ENCODE results near the gene SREBF2. TPM values are rescaled to one million over a fixed set of nuclear protein-coding genes. Genes with fewer than 3 reads are reported as not detected.
"Not testable (repeated sequence)": the region's sequence is repeated elsewhere in the genome, so short reads cannot be mapped to it uniquely, and the experiment has no call there.

Gene SREBF2
- total RNA-seq, 6 experiments from 2014 or later = 29.3 to 42.1 (median 37.6) TPM

DNA sequence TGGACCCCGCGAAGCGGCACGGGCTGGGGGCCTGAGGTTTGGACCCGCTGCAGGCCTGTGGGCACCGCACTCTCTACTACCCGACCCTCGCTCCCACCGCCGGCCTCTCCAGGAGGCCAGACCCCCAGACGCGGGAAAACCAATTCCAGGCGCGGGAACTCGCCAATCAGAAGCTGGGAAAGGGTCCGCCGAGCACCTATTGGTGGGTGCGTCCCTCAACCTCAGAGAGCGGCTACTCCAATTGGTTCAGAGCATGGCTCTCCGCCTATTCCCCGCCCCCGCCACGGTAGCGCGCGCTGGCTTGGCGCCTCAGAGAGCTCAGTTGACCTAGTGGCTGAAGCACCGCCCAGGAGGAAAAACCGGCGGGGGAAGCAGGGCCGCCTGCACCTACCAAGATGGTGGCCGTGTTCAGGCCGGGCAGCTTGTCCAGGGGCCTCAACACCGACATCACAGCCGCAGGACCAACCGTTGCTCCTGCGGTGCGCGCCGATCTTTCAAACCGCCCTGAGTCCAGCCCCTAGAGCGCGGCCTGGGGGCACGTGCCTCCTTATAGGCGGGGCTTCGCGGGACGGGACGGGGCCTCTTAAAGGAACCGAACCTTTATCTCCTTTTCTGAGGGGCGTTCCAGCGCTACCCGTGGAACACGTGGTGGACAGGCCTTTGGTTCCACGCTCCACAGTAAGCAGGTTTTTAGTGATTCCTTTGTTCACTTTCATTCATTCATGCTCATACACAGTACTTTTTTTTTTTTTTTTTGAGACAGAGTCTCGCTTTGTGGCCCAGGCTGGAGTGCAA, 113.9 kb downstream of the SREBF2 start, which contains the start of gene CENPM:
TSS of gene CENPM (minus strand) at position 524 of the 795 bp plus-strand sequence. CDS start at position 448, 76 bp downstream.
- Mint-ChIP-seq H3K36me3 (ENCODE audit: low read depth) (peaks cover 9% of the 10 kb centered on the region; the same call in 1 of the 2 replicates), H3K27ac (peak within 1 kb of the TSS; percentile 88), H3K4me1 (ENCODE audit: low read depth) (peaks cover 32% of the 10 kb centered on the region), H3K27me3 (ENCODE audit: insufficient read depth) (peaks cover 2% of the 10 kb centered on the region), H3K9me3 (no peaks in the 10 kb centered on the region), H3K4me3 (peak within 1 kb of the TSS; percentile 94)
- DNase-seq = peak; percentile 90
- TF ChIP-seq, protein P1, sequence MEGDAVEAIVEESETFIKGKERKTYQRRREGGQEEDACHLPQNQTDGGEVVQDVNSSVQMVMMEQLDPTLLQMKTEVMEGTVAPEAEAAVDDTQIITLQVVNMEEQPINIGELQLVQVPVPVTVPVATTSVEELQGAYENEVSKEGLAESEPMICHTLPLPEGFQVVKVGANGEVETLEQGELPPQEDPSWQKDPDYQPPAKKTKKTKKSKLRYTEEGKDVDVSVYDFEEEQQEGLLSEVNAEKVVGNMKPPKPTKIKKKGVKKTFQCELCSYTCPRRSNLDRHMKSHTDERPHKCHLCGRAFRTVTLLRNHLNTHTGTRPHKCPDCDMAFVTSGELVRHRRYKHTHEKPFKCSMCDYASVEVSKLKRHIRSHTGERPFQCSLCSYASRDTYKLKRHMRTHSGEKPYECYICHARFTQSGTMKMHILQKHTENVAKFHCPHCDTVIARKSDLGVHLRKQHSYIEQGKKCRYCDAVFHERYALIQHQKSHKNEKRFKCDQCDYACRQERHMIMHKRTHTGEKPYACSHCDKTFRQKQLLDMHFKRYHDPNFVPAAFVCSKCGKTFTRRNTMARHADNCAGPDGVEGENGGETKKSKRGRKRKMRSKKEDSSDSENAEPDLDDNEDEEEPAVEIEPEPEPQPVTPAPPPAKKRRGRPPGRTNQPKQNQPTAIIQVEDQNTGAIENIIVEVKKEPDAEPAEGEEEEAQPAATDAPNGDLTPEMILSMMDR (IDR thresholded peaks at IDR 0.05) = no peak

DNA sequence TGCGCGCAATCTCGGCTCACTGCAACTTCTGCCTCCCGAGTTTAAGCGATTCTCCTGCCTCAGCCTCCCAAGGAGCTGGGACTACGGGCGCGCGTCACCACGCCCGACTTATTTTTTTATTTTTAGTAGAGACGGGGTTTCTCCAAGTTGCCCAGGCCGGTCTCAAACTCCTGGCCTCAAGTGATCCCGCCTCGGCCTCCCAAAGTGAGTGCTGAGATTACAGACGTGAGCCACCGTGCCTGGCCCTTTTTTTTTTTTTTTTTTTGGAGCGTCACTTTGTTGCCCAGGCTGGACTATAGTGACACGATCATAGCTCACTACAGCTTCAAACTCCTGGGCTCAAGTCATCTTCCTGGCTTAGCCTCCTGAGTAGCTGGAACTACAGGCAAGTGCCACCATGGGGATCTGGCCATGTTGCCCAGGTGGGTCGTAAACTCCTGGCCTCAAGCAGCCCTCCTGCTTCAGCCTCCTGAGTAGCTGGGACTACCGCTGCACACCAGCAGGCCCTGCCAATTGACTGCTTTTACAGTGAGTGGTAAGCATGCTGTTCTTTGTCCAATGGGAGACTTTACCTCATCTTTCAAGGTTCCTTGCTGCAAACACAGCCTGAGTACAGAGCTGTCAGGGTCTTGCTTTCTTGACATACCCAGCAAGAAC, 114.6 kb downstream of the SREBF2 start:
- DNase-seq = no peak
- H3K9me3 Mint-ChIP-seq = no peaks in the 10 kb centered on the region
- peak overlapping the region; percentile 88; the same call in 1 of the 2 replicates for H3K27ac Mint-ChIP-seq
- peak overlapping the region; percentile 94 for H3K4me3 Mint-ChIP-seq
- H3K36me3 Mint-ChIP-seq (ENCODE audit: low read depth) = peaks cover 9% of the 10 kb centered on the region; the same call in 1 of the 2 replicates
- peaks cover 2% of the 10 kb centered on the region for H3K27me3 Mint-ChIP-seq (ENCODE audit: insufficient read depth)
- TF ChIP-seq, protein P1 (IDR thresholded peaks at IDR 0.05) = no peak
- H3K4me1 Mint-ChIP-seq (ENCODE audit: low read depth) = peaks cover 29% of the 10 kb centered on the region

DNA sequence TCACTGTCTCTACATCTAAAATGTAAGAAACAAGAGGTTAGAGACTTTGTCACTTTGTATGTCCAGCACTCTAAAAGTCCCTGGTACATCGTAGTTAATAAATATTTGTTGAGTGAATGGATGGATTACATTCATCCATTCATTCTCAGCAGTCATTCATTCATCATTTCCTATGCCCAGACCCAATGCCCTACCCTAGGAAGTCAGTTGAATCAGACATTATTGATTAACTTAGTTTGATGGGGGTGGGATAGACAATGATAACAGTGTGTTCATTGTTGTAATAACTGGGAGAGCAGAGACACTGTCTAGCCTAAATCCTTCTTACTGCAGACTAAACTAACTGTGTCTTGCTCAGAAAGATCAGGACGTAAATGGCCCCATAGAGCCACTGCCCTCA, 115.2 kb downstream of the SREBF2 start:
- Mint-ChIP-seq H3K27me3 (ENCODE audit: insufficient read depth) (peaks cover 2% of the 10 kb centered on the region), H3K27ac (no peak overlapping the region), H3K4me3 (no peak overlapping the region), H3K9me3 (no peaks in the 10 kb centered on the region), H3K4me1 (ENCODE audit: low read depth) (peaks cover 28% of the 10 kb centered on the region), H3K36me3 (ENCODE audit: low read depth) (peaks cover 9% of the 10 kb centered on the region; the same call in 1 of the 2 replicates)
- TF ChIP-seq, protein P1 (IDR thresholded peaks at IDR 0.05) = no peak
- no peak for DNase-seq

DNA sequence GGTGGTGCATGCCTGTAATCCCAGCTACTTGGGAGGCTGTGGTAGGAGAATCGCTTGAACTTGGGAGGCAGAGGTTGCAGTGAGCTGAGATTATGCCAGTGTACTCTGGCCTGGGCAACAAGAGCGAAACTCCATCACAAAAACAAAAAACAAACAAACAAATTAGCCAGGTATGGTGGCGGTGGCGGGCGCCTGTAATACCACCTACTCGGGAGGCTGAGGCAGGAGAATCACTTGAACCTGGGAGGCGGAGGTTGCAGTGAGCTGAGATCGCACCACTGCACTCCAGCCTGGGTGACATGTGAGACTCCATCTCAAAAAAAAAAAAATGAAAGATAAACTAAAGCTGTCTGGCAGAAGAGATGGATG, 116.0 kb downstream of the SREBF2 start:
- peaks cover 20% of the 10 kb centered on the region for H3K4me1 Mint-ChIP-seq (ENCODE audit: low read depth)
- not testable (repeated sequence) for H3K36me3 Mint-ChIP-seq (ENCODE audit: low read depth); H3K27ac Mint-ChIP-seq; DNase-seq; H3K4me3 Mint-ChIP-seq; H3K27me3 Mint-ChIP-seq (ENCODE audit: insufficient read depth); H3K9me3 Mint-ChIP-seq

DNA sequence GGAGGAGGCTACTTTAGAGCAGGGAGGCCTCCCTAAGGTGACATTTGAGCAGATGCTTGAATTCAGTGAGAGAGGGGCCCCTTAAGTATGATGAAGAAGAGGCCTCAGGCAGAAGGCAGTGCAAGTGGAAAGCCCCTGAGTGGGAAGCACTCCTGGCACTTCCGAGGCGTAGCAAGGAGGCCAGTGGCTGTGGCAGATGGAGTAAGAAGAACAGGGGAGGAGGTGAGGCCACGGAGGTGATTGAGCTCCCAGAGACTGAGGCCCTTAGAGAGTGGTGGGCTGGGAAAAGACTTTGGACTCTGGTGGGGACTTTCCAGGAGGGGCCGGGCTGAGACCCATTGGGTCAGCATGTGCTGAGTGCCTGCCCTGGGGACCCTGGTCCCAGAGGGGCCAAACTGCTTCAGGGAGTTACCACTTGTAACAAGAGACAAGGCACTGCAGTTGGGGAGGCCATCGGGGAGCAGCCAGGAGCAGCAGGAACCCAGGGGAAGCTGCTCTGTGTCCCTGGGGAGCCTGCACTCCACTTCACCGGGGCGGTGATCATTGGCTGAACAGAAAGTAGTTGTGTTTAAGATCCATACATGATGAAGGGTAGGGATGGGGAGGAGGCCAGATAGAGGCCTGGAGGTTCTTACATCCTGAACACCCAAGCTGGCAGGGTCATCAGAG, 116.5 kb downstream of the SREBF2 start:
- no peak overlapping the region for H3K4me3 Mint-ChIP-seq
- H3K27ac Mint-ChIP-seq = no peak overlapping the region
- peaks cover 2% of the 10 kb centered on the region for H3K27me3 Mint-ChIP-seq (ENCODE audit: insufficient read depth)
- TF ChIP-seq, protein P1 (IDR thresholded peaks at IDR 0.05) = no peak
- DNase-seq = no peak
- H3K9me3 Mint-ChIP-seq = no peaks in the 10 kb centered on the region
- H3K4me1 Mint-ChIP-seq (ENCODE audit: low read depth) = peaks cover 17% of the 10 kb centered on the region
- H3K36me3 Mint-ChIP-seq (ENCODE audit: low read depth) = peaks cover 4% of the 10 kb centered on the region; the same call in 1 of the 2 replicates
